ENCODE measurements around the gene WHRN. TPM values are rescaled to one million over a fixed set of nuclear protein-coding genes. Genes with fewer than 3 reads are reported as not detected.

WHRN gene
- total and polyA plus RNA-seq, 2 experiments from 2014 or later, result 8.3 to 8.9 TPM

DNA sequence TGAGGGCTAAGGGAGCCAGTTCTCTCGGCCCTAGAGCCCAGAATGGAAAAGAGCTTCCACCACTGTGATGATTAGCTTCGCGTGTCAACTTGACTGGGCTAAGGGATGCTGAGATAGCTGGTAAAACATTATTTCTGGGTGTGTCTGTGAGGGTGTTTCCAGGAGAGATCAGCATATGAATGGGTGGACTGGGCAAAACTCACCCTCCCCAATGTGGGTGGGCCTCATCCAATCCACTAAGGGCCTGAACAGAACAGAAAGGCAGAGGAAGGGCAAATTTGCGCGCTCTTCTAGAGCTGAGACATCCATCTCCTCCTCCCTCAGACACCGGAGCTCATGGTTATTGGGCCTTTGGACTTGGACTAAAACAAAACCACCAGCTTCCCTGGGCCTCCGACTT lies 96.6 kb downstream of the WHRN start (continued):
- TF ChIP-seq, protein P1, sequence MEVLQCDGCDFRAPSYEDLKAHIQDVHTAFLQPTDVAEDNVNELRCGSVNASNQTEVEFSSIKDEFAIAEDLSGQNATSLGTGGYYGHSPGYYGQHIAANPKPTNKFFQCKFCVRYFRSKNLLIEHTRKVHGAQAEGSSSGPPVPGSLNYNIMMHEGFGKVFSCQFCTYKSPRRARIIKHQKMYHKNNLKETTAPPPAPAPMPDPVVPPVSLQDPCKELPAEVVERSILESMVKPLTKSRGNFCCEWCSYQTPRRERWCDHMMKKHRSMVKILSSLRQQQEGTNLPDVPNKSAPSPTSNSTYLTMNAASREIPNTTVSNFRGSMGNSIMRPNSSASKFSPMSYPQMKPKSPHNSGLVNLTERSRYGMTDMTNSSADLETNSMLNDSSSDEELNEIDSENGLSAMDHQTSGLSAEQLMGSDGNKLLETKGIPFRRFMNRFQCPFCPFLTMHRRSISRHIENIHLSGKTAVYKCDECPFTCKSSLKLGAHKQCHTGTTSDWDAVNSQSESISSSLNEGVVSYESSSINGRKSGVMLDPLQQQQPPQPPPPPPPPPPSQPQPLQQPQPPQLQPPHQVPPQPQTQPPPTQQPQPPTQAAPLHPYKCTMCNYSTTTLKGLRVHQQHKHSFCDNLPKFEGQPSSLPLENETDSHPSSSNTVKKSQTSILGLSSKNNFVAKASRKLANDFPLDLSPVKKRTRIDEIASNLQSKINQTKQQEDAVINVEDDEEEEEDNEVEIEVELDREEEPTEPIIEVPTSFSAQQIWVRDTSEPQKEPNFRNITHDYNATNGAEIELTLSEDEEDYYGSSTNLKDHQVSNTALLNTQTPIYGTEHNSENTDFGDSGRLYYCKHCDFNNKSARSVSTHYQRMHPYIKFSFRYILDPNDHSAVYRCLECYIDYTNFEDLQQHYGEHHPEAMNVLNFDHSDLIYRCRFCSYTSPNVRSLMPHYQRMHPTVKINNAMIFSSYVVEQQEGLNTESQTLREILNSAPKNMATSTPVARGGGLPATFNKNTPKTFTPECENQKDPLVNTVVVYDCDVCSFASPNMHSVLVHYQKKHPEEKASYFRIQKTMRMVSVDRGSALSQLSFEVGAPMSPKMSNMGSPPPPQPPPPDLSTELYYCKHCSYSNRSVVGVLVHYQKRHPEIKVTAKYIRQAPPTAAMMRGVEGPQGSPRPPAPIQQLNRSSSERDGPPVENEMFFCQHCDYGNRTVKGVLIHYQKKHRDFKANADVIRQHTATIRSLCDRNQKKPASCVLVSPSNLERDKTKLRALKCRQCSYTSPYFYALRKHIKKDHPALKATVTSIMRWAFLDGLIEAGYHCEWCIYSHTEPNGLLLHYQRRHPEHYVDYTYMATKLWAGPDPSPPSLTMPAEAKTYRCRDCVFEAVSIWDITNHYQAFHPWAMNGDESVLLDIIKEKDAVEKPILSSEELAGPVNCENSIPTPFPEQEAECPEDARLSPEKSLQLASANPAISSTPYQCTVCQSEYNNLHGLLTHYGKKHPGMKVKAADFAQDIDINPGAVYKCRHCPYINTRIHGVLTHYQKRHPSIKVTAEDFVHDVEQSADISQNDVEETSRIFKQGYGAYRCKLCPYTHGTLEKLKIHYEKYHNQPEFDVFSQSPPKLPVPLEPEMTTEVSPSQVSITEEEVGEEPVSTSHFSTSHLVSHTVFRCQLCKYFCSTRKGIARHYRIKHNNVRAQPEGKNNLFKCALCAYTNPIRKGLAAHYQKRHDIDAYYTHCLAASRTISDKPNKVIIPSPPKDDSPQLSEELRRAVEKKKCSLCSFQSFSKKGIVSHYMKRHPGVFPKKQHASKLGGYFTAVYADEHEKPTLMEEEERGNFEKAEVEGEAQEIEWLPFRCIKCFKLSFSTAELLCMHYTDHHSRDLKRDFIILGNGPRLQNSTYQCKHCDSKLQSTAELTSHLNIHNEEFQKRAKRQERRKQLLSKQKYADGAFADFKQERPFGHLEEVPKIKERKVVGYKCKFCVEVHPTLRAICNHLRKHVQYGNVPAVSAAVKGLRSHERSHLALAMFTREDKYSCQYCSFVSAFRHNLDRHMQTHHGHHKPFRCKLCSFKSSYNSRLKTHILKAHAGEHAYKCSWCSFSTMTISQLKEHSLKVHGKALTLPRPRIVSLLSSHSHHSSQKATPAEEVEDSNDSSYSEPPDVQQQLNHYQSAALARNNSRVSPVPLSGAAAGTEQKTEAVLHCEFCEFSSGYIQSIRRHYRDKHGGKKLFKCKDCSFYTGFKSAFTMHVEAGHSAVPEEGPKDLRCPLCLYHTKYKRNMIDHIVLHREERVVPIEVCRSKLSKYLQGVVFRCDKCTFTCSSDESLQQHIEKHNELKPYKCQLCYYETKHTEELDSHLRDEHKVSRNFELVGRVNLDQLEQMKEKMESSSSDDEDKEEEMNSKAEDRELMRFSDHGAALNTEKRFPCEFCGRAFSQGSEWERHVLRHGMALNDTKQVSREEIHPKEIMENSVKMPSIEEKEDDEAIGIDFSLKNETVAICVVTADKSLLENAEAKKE (CRISPR knock-in tag; IDR thresholded peaks at IDR 0.05), result no peak
- TF ChIP-seq CREB1 (CRISPR knock-in tag; IDR thresholded peaks at IDR 0.05; ENCODE audit: low read depth) (no peak), JUNB (IDR thresholded peaks at IDR 0.05; ENCODE audit: unreplicated experiment) (no peak), STAT1 (IDR thresholded peaks at IDR 0.05; ENCODE audit: unreplicated experiment) (no peak), ZNF114 (CRISPR knock-in tag; IDR thresholded peaks at IDR 0.05) (no peak), ZNF331 (CRISPR knock-in tag; IDR thresholded peaks at IDR 0.05; ENCODE audit: low read depth) (no peak), NANOG (IDR thresholded peaks at IDR 0.05; ENCODE audit: borderline replicate concordance) (no peak), EZH2 (IDR thresholded peaks at IDR 0.05; ENCODE audit: low read depth, unreplicated experiment) (no peak)

DNA sequence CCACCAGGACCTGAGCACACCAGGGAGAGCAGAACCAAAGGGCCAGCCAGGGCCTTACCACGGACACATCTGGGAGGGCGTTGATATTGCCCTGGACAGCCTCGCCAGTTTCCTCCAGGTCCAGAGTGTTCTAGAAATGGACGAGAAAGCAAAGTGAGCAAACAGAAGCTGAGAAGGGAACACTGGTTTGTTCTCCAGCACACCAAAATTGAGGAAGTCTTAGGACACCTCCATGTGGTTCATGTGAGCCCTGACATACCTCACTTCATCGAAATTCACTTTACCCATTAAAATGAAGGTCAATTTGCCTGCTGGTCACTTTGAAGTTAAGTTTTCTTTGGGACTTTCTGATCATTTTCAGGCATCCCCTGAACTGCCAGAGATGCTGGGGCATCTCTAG lies 97.4 kb downstream of the WHRN start:
- peaks cover 36% of the 10 kb centered on the region for H3K4me1 Mint-ChIP-seq
- H3K4me3 Mint-ChIP-seq, result no peak overlapping the region
- no peak overlapping the region for H3K27ac ChIP-seq (ENCODE audit: low read depth)
- no peak overlapping the region for H3K4me3 ChIP-seq
- no peak overlapping the region for H3K27ac Mint-ChIP-seq
- peaks cover 12% of the 10 kb centered on the region; the same call in 1 of the 2 replicates for H3K4me1 ChIP-seq (ENCODE audit: insufficient read depth)
- no peak for ATAC-seq
- no peaks in the 10 kb centered on the region for H3K27me3 ChIP-seq (ENCODE audit: insufficient read depth)
- H3K9me3 Mint-ChIP-seq, result no peaks in the 10 kb centered on the region
- H3K36me3 Mint-ChIP-seq (ENCODE audit: low read depth), result no peaks in the 10 kb centered on the region
- H3K27me3 Mint-ChIP-seq (ENCODE audit: insufficient read depth, low read depth, poor library complexity), result peaks cover 11% of the 10 kb centered on the region
- H3K36me3 ChIP-seq (ENCODE audit: insufficient read depth), result no peaks in the 10 kb centered on the region
- H3K4me2 ChIP-seq, result no peak overlapping the region
- no peak overlapping the region for H2AFZ ChIP-seq
- DNase-seq (ENCODE audit: low spot score), result no peak
- H4K20me1 ChIP-seq (replicated peaks; ENCODE audit: insufficient read depth), result no peaks in the 10 kb centered on the region
- no peaks in the 10 kb centered on the region for H3K9me2 ChIP-seq (ENCODE audit: insufficient read depth)
- no peaks in the 10 kb centered on the region for H3K79me2 ChIP-seq (replicated peaks; ENCODE audit: insufficient read depth)
- no peaks in the 10 kb centered on the region for H3F3A ChIP-seq (replicated peaks; ENCODE audit: low read depth)
- TF ChIP-seq NANOG (IDR thresholded peaks at IDR 0.05; ENCODE audit: borderline replicate concordance) (no peak), ZNF331 (CRISPR knock-in tag; IDR thresholded peaks at IDR 0.05; ENCODE audit: low read depth) (no peak), CREB1 (CRISPR knock-in tag; IDR thresholded peaks at IDR 0.05; ENCODE audit: low read depth) (no peak), JUNB (IDR thresholded peaks at IDR 0.05; ENCODE audit: unreplicated experiment) (no peak), STAT1 (IDR thresholded peaks at IDR 0.05; ENCODE audit: unreplicated experiment) (no peak)
- TF ChIP-seq, protein P2, sequence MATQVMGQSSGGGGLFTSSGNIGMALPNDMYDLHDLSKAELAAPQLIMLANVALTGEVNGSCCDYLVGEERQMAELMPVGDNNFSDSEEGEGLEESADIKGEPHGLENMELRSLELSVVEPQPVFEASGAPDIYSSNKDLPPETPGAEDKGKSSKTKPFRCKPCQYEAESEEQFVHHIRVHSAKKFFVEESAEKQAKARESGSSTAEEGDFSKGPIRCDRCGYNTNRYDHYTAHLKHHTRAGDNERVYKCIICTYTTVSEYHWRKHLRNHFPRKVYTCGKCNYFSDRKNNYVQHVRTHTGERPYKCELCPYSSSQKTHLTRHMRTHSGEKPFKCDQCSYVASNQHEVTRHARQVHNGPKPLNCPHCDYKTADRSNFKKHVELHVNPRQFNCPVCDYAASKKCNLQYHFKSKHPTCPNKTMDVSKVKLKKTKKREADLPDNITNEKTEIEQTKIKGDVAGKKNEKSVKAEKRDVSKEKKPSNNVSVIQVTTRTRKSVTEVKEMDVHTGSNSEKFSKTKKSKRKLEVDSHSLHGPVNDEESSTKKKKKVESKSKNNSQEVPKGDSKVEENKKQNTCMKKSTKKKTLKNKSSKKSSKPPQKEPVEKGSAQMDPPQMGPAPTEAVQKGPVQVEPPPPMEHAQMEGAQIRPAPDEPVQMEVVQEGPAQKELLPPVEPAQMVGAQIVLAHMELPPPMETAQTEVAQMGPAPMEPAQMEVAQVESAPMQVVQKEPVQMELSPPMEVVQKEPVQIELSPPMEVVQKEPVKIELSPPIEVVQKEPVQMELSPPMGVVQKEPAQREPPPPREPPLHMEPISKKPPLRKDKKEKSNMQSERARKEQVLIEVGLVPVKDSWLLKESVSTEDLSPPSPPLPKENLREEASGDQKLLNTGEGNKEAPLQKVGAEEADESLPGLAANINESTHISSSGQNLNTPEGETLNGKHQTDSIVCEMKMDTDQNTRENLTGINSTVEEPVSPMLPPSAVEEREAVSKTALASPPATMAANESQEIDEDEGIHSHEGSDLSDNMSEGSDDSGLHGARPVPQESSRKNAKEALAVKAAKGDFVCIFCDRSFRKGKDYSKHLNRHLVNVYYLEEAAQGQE (IDR thresholded peaks at IDR 0.05; ENCODE audit: unreplicated experiment), result no peak

All from GM23338 (cell line).